IPS-11a (cell line): ENCODE measurements around the gene CD244.
"Not testable (repeated sequence)": the region's sequence is repeated elsewhere in the genome, so short reads cannot be mapped to it uniquely, and the experiment has no call there.

Source experiments
- H3K4me3 ChIP-seq: one replicate; pipeline ENCODE4 v1.5.1; 2013; ENCODE audit warnings: low read depth, low read length, control low read depth

CD244 gene

DNA sequence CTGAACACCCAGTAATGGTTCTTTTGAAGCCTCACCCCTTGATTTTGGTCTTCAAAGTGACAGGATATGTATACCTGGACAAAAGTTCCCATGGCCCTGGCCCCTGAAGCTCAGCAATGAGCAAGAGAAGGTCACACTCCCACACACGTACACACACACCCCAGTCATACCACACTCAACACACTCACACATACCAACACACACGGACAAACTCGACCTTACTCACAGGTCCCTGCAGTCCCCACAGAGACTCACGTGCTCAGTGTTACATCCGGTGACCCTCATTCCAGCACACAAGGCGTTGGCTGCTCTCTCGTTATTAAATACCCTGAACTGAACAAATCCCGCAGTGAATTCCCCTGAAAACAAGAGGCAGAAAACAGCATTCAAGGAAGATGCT, 16.4 kb upstream of the CD244 start:
- no peak overlapping the region for H3K4me3 ChIP-seq

DNA sequence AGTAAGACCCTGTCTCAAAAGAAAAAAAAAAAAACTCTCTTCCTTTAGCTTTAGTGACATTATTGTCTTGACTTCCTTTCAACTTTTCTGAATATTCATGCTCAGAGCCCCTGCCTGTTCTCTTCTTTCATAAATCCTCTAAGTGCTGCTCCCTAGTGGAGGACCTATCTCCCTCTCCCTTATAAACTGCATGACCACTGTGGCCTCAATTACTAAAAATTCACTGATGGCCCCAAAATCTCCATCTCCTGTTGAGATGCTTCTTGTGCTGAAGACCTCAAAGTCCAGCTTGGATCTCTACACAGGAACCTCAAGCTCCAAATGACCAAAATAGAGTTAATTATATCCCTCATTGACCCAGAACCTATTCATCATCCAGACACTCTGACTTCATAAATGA, 14.5 kb upstream of the CD244 start:
- H3K4me3 ChIP-seq, result no peak overlapping the region

GRCh38 chr1:160876311-160876710, 13.6 kb upstream of the CD244 start:
- no peak overlapping the region for H3K4me3 ChIP-seq

GRCh38 chr1:160875591-160875990, 12.9 kb upstream of the CD244 start:
- H3K4me3 ChIP-seq, result not testable (repeated sequence)

DNA sequence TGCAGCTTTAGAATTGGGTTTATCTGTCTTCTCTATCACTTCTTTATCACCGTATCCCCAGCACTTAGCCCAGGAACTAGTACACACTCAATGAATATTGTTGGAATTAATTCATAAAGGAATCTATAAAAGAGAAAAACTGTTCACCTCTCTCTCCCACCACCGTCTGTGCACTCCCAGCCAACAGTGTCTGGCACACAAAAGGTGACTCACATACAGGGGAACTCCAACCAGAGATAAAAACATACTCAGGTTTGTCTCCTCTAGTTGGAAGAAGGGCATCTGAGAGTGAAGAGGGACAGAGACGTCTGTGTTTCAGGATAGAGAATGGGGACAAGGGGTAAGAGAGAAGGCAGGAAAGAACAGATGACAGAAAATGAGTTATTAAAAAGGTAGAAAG, 12.2 kb upstream of the CD244 start:
- H3K4me3 ChIP-seq, result no peak overlapping the region

DNA sequence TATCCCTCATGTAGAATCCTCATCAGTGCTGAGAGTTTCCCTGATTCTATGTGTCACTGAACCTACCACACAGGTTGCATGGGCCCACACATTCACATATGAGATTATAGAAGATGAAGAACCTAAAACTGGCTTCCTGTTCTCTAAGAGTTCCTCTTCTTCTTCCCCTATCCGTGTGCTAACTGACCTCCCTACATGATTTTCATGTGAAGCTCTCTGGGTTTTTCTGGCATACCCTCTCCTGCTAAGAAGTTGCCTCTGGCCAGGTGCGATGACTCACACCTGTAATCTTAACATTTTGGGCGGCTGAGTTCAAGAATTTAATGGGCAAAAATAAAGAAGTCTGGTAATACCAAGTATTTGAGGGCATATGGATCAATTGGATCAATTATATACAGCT, 5.5 kb upstream of the CD244 start:
- no peak overlapping the region for H3K4me3 ChIP-seq

DNA sequence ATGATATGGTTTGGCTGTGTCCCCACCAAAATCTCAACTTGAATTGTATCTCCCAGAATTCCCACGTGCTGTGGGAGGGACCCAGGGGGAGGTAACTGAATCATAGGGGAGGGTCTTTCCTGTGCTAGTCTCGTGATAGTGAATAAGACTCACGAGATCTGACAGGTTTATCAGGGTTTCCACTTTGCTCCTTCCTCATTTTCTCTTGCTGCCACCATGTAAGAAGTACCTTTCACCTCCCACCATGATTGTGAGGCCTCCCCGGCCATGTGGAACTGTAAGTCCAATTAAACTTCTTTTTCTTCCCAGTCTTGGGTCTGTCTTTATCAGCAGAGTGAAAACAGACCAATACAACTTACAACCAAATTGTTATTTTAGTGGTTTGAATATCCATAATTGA, 5.0 kb upstream of the CD244 start:
- not testable (repeated sequence) for H3K4me3 ChIP-seq

GRCh38 chr1:160866695-160867260, 4.1 kb upstream of the CD244 start:
- no peak overlapping the region for H3K4me3 ChIP-seq

DNA sequence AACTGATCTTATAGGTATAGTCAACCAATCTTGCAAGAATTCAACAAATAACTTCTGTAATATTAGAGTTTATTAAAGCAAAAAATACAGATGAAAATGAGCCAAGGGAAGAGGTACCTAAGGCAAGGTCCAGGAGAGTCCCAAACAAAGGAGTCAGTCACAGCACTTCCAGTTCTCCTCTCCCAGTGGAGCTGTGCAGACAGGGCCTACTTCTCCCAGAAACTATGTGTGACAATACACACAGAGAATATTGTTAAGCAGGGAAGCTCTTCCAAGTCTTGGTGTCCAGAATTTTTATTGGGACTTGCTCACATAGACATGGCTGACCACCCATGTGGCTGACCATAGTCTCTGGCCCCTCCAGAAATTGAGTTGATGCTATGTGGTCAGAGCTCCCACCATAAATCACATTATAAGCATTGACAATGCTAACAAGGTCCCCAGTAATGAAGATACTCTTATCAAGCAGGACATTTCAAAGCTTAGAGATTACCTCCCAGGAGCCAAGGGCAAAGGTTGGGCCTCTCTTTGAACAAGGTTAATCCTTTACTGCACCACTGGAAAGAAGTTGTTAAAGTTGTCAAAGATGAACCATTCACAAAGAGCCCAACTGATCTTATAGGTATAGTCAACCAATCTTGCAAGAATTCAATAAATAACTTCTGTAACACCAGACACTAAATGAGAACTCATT, 3.5 kb upstream of the CD244 start:
- no peak overlapping the region for H3K4me3 ChIP-seq

GRCh38 chr1:160865337-160865736, 2.6 kb upstream of the CD244 start:
- no peak overlapping the region for H3K4me3 ChIP-seq

DNA sequence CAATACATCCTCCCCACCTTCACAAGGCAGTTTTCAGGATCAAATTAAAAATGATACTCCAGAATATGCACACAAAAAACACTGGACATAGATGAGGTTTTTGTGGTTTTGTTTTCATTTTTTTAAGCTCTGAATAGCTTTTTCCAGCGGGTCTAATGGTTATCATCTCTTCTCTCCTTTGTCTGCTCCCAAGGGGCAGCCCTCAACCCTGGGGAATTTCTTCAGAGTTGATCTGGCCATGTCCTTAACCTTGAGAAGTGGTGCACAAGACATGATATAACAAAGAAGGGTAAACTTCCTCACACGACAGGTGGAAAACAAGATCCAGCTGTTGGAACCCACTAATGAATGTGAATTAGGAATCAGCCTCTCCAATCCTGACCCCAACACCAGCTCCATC, 1.5 kb upstream of the CD244 start:
- H3K4me3 ChIP-seq, result no peak overlapping the region

GRCh38 chr1:160863774-160864131, 1.1 kb upstream of the CD244 start:
- H3K4me3 ChIP-seq, result no peak overlapping the region

- H3K4me3 ChIP-seq, result no peak overlapping the region
Measured at GRCh38 chr1:160863061-160863773, 530 bp upstream of the CD244 start.

GRCh38 chr1:160860840-160861505, 1.7 kb downstream of the CD244 start:
- no peak overlapping the region for H3K4me3 ChIP-seq

DNA sequence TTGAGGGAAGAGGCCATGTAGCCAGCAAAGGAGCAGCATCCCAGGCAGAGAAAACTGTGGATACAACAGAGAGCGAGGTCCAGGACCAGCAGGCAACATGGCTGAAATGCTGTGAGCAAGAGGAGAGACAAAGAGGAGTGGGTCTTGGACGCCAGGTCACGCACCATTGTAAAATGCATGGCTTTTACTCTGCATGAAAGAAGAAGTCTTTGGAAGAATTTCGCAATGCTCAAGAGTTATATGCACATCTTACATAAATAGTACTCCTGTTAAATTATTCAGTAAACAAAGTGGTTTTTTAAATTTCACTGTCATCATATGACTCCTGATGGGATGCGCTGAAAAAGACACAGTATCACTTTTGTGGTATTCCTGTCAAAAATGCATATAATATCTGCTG, 3.5 kb downstream of the CD244 start:
- H3K4me3 ChIP-seq, result no peak overlapping the region

DNA sequence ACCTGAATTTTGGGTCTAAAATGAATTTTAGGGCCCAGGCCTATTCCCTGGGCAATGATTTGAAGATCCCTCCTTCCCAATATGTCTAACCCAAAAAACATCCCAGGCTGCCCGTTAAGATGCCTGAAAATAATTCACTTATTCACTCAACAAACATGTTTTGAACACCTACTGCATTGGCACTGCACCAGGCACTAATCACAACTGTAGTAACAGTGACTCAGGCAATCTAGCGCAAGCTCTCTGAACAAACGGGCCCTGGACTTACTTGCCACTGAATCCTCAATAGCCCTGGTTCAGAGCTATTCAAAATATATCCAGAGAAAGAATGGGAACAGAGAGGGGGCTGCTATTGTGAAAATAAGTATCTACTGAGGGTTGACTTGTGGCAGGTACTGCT, 4.2 kb downstream of the CD244 start:
- H3K4me3 ChIP-seq, result no peak overlapping the region

DNA sequence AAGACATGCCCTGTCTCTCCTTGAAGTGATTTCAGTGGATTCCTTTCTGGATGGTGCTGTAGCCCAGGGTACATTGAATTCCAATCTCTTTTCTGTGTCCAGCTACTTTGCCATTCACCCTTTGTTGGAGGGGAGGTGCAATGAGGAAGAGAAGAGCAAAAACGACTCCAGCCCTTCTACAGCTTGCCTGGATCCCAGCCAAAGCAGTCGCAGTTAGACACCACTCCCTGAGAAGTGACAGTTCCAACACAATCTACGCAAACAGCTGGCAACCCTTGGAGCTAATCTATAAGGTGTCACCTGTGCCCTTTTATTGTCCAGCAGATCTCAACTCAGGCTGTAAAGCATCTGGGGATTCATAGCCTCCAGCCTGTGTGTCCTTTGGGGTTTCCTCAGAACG, 4.6 kb downstream of the CD244 start:
- H3K4me3 ChIP-seq, result no peak overlapping the region

DNA sequence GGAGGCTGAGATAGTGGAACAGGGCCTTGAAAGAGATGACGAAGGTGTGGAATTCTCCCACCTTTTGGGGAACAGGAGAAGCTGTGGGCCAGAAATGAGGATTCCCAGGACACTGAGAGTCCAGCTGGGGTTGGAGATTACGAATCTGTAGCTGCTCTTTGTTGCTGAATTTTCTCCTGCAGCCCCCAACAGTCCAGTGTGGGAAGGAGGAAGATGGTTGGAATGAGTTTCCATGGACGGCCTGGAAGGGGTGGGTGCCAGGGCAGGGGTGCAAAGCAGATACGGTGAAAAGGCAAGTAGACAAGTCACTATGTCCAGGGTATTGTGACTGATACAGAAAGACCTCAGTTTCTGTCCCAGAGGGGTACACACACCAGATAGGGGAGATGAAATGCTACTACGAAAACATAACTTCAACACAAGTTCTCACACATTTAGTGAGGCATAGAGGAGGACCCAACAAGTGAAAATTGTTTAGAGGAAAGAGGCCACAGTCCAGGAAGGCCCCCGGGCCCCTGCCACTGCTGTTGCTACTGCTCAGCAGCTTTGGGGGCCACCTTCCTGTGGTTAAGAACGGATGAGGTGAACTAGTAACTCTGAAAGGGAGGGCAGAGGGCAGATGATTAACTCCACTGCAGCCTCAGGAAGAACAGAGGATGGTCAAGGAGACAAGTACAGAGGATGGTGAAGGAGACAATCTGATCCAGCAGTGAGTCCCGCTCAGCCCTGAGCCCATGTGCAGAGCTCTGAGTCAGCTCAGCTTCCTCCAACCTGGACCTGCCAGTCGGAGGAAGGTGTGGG, 7.3 kb downstream of the CD244 start:
- no peak overlapping the region for H3K4me3 ChIP-seq

DNA sequence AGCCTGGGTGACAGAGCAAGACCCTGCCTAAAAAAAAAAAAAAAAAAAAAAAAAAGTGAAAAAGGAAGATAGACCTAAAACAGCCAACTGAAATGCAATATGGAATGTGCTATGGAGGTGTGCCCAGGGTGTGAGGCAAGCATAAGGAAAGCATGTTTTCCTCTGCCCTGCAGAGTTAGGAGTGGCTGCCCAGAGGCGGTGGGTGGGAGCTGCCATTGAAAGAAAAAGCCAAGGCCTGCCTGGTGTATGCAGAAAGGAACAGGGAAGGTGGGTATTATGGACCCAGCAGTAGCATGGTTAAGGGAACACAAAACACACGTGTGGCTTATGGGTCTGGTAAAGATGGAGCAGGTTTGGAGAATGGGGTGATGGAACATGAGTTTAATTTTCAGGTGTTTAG, 8.9 kb downstream of the CD244 start:
- H3K4me3 ChIP-seq, result no peak overlapping the region

DNA sequence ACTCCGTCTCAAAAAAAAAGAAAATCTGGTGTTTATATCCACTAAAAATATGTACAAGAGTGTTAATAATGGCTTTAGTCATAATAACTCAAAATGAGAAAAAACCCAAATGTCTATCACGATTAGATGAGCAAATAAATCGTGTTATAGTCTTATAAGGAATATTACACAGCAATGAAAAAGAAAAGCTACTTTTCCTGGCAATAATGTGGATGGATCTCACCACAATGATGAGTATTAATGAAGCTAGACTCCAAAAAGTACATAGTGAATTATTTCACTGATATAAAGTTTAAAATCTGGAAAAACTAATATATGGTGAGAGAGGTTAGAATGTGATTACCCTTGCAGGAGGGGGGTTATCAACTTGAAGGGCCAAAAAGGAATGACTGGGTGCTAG, 9.7 kb downstream of the CD244 start:
- no peak overlapping the region for H3K4me3 ChIP-seq

GRCh38 chr1:160850993-160851392, 11.7 kb downstream of the CD244 start:
- no peak overlapping the region for H3K4me3 ChIP-seq
